GM23338 (cell line): Measurements from ENCODE around the gene AK2. TPM values are rescaled to one million over a fixed set of nuclear protein-coding genes. Genes with fewer than 3 reads are reported as not detected.

Experiments
- ATAC-seq: fragments of 200-7000 bp; cut with Tn5 transposase; 3 replicates; pipeline ENCODE4 v1.9.1; 2020
- DNase-seq: peaks from one replicate; pipeline ENCODE4 v3.0.0-alpha.2; 2015; ENCODE audit warnings: low spot score
- H2AFZ ChIP-seq: fragments of 200-600 bp; sonication (generic); 2 replicates; pipeline ENCODE4 v1.8.0; 2016; ENCODE audit warnings: antibody characterized with exemption, mild to moderate bottlenecking, moderate library complexity
- H3F3A ChIP-seq: fragments of 200-600 bp; sonication (generic); replicated peaks from 2 replicates; pipeline ENCODE4 v1.8.0; 2017; ENCODE audit warnings: antibody characterized with exemption, mixed run types, low read depth
- H3K27ac ChIP-seq: fragments of 200-600 bp; sonication (generic); 2 replicates; pipeline ENCODE4 v1.6.1; 2016; ENCODE audit warnings: low read depth
- H3K27me3 ChIP-seq: fragments of 200-600 bp; sonication (generic); 2 replicates; pipeline ENCODE4 v1.8.0; 2016; ENCODE audit warnings: mild to moderate bottlenecking, mixed run types, moderate library complexity; ENCODE audit not compliant: insufficient read depth
- H3K36me3 ChIP-seq: fragments of 200-600 bp; sonication (generic); 2 replicates; pipeline ENCODE4 v1.8.0; 2016; ENCODE audit warnings: mild to moderate bottlenecking; ENCODE audit not compliant: insufficient read depth
- H3K4me1 ChIP-seq: fragments of 200-600 bp; sonication (generic); 2 replicates; pipeline ENCODE4 v1.8.0; 2016; ENCODE audit warnings: mild to moderate bottlenecking, moderate library complexity; ENCODE audit not compliant: insufficient read depth
- H3K4me2 ChIP-seq: fragments of 200-600 bp; sonication (generic); 2 replicates; pipeline ENCODE4 v1.7.1; 2017; ENCODE audit warnings: mixed run types
- H3K4me3 ChIP-seq: fragments of 200-600 bp; sonication (generic); 2 replicates; pipeline ENCODE4 v1.6.1; 2016; ENCODE audit warnings: mixed run types
- H3K79me2 ChIP-seq: fragments of 200-600 bp; sonication (generic); replicated peaks from 2 replicates; pipeline ENCODE4 v1.8.0; 2017; ENCODE audit warnings: mild to moderate bottlenecking; ENCODE audit not compliant: insufficient read depth
- H3K9me2 ChIP-seq: fragments of 200-600 bp; sonication (generic); 2 replicates; pipeline ENCODE4 v1.8.0; 2017; ENCODE audit not compliant: insufficient read depth
- H4K20me1 ChIP-seq: fragments of 200-600 bp; sonication (generic); replicated peaks from 2 replicates; pipeline ENCODE4 v1.8.0; 2017; ENCODE audit warnings: mild to moderate bottlenecking; ENCODE audit not compliant: insufficient read depth
- H3K27ac Mint-ChIP-seq: 2 replicates; pipeline ENCODE4 v1.8.0; 2020; ENCODE audit warnings: inconsistent platforms, mild to moderate bottlenecking, moderate library complexity, mixed read lengths
- H3K27me3 Mint-ChIP-seq: 3 replicates; pipeline ENCODE4 v1.8.0; 2022; ENCODE audit warnings: low read depth, mild to moderate bottlenecking, moderate library complexity, mixed read lengths, inconsistent platforms; ENCODE audit not compliant: insufficient read depth, poor library complexity
- H3K36me3 Mint-ChIP-seq: 3 replicates; pipeline ENCODE4 v1.8.0; 2021; ENCODE audit warnings: low read depth, mild to moderate bottlenecking, inconsistent platforms, moderate library complexity, mixed read lengths
- H3K4me1 Mint-ChIP-seq: 3 replicates; pipeline ENCODE4 v1.8.0; 2020; ENCODE audit warnings: mild to moderate bottlenecking, inconsistent platforms, mixed read lengths
- H3K4me3 Mint-ChIP-seq: 3 replicates; pipeline ENCODE4 v1.8.0; 2021; ENCODE audit warnings: moderate library complexity, mild to moderate bottlenecking, inconsistent platforms, mixed read lengths
- H3K9me3 Mint-ChIP-seq: 3 replicates; pipeline ENCODE4 v1.8.0; 2020; ENCODE audit warnings: moderate library complexity, mild to moderate bottlenecking, inconsistent platforms, mixed read lengths
- EZH2 ChIP-seq: fragments of 200-600 bp; sonication (generic); IDR thresholded peaks from one replicate; pipeline ENCODE4 v1.8.0; 2017; ENCODE audit warnings: antibody characterized with exemption, mild to moderate bottlenecking, low read depth; ENCODE audit not compliant: unreplicated experiment
- JUNB ChIP-seq: IDR thresholded peaks from one replicate; pipeline ENCODE4 v1.6.1; 2016; ENCODE audit warnings: antibody characterized with exemption; ENCODE audit not compliant: unreplicated experiment
- NANOG ChIP-seq: IDR thresholded peaks from 2 replicates; pipeline ENCODE4 v1.6.1; 2016; ENCODE audit warnings: antibody characterized with exemption, borderline replicate concordance
- STAT1 ChIP-seq: IDR thresholded peaks from one replicate; pipeline ENCODE4 v1.6.1; 2016; ENCODE audit warnings: antibody characterized with exemption; ENCODE audit not compliant: unreplicated experiment
- ZNF114 ChIP-seq: fragments of 250-450 bp; sonication (Bioruptor Pico); IDR thresholded peaks from 2 replicates; pipeline ENCODE4 v1.5.0; 2020; ENCODE audit warnings: mild to moderate bottlenecking, moderate library complexity
- polyA plus RNA-seq: library from polyadenylated mRNA; unstranded; fragments of >200 nt; fragmentation: Nextera tagmentation; extraction: Ambion mirVana; gene quantifications from 2 replicates; pipeline ENCODE4 v1.2.1, GENCODE V29; 2016
- total RNA-seq: library from RNA; depleted of rRNA; stranded (reverse); fragments of >200 nt; shearing (Covaris generic); gene quantifications from 2 replicates; pipeline ENCODE4 v1.2.3, GENCODE V29; 2014
- TF ChIP-seq, protein P1 (sequence below): IDR thresholded peaks from one replicate; pipeline ENCODE4 v1.6.1; 2018; ENCODE audit warnings: antibody characterized with exemption; ENCODE audit not compliant: unreplicated experiment
- TF ChIP-seq, protein P2 (sequence below), 2 experiments: fragments of 200-600 bp in 1 of 2; sonication (generic) in 1 of 2; conservative IDR thresholded peaks; 2 replicates each; pipeline versions ENCODE4 v1.5.1 to v1.6.1; 2016 to 2017; ENCODE audit warnings: antibody characterized with exemption in 2 of 2, low read depth in 2 of 2, mild to moderate bottlenecking in 2 of 2, moderate library complexity in 1 of 2
- TF ChIP-seq, protein P3 (sequence below): fragments of 250-450 bp; sonication (Bioruptor Pico); IDR thresholded peaks from 2 replicates; pipeline ENCODE4 v1.5.0; 2020; ENCODE audit warnings: mild to moderate bottlenecking, moderate library complexity

The AK2 gene
- total and polyA plus RNA-seq, 2 experiments from 2014 or later: 125 to 142 TPM

DNA sequence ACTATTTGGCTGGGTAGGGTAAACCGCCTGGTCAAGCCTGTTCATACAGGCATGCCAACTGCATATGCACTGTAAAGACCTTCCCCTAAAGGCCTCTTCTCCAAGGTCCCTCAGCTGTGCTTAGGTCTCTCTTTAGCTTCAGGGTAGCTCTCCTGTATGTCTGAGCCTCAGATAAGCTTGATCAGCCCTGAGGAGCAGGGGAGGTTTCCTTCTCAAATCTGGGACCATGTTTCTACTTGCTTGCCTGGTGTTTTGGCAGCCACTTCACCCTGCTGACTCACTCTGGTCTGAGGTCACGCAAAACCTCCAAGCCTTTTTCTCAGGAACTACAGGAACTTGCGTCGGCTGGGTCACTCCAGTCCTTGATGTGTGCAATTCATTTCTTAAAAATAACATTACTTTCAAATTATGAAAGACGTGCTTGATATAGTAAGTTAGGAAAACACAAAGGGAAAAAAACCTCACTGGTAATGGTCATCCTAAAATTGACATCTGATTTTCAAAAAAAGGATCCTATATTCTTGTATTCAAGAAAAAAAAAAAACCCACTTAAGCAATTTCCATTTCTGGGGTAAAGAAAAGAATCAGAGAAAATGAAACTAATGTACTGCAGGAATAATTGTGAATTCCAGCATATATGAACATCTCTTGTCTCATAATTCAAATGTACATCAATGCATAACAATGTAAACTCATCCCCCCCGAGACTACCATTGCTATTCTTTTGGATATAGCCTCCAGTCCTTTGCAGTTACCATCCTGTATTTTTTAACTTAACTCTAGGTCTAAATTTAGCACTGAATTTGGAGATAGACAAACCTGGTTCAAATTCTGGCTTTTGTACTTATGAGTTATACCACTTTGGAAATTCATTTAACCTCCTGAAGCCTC is 47.3 kb downstream of the AK2 start:
- H2AFZ ChIP-seq: no peak overlapping the region
- no peak overlapping the region for H3K4me2 ChIP-seq
- peaks cover 12% of the 10 kb centered on the region; the same call in 1 of the 2 replicates for H3K4me1 ChIP-seq
- H4K20me1 ChIP-seq: no peaks in the 10 kb centered on the region
- peaks cover 26% of the 10 kb centered on the region for H3K4me1 Mint-ChIP-seq
- no peaks in the 10 kb centered on the region for H3K27me3 ChIP-seq
- no peak overlapping the region for H3K27ac ChIP-seq
- H3K9me2 ChIP-seq: no peaks in the 10 kb centered on the region
- no peaks in the 10 kb centered on the region for H3F3A ChIP-seq
- no peaks in the 10 kb centered on the region for H3K9me3 Mint-ChIP-seq
- H3K4me3 Mint-ChIP-seq: no peak overlapping the region; the same call in 2 of the 3 replicates
- no peak for DNase-seq
- no peaks in the 10 kb centered on the region for H3K36me3 Mint-ChIP-seq
- no peak for TF ChIP-seq STAT1
- no peak for TF ChIP-seq JUNB
- TF ChIP-seq, protein P1, sequence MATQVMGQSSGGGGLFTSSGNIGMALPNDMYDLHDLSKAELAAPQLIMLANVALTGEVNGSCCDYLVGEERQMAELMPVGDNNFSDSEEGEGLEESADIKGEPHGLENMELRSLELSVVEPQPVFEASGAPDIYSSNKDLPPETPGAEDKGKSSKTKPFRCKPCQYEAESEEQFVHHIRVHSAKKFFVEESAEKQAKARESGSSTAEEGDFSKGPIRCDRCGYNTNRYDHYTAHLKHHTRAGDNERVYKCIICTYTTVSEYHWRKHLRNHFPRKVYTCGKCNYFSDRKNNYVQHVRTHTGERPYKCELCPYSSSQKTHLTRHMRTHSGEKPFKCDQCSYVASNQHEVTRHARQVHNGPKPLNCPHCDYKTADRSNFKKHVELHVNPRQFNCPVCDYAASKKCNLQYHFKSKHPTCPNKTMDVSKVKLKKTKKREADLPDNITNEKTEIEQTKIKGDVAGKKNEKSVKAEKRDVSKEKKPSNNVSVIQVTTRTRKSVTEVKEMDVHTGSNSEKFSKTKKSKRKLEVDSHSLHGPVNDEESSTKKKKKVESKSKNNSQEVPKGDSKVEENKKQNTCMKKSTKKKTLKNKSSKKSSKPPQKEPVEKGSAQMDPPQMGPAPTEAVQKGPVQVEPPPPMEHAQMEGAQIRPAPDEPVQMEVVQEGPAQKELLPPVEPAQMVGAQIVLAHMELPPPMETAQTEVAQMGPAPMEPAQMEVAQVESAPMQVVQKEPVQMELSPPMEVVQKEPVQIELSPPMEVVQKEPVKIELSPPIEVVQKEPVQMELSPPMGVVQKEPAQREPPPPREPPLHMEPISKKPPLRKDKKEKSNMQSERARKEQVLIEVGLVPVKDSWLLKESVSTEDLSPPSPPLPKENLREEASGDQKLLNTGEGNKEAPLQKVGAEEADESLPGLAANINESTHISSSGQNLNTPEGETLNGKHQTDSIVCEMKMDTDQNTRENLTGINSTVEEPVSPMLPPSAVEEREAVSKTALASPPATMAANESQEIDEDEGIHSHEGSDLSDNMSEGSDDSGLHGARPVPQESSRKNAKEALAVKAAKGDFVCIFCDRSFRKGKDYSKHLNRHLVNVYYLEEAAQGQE: no peak
- TF ChIP-seq, protein P2, sequence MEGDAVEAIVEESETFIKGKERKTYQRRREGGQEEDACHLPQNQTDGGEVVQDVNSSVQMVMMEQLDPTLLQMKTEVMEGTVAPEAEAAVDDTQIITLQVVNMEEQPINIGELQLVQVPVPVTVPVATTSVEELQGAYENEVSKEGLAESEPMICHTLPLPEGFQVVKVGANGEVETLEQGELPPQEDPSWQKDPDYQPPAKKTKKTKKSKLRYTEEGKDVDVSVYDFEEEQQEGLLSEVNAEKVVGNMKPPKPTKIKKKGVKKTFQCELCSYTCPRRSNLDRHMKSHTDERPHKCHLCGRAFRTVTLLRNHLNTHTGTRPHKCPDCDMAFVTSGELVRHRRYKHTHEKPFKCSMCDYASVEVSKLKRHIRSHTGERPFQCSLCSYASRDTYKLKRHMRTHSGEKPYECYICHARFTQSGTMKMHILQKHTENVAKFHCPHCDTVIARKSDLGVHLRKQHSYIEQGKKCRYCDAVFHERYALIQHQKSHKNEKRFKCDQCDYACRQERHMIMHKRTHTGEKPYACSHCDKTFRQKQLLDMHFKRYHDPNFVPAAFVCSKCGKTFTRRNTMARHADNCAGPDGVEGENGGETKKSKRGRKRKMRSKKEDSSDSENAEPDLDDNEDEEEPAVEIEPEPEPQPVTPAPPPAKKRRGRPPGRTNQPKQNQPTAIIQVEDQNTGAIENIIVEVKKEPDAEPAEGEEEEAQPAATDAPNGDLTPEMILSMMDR (conservative IDR thresholded peaks at IDR 0.05; ENCODE audit: low read depth in 2 of 2): no peak
- no peak for TF ChIP-seq NANOG
- no peak for ATAC-seq
- H3K27me3 Mint-ChIP-seq: peaks cover 13% of the 10 kb centered on the region
- H3K27ac Mint-ChIP-seq: peak overlapping the region; percentile 60; the same call in 1 of the 2 replicates
- H3K4me3 ChIP-seq: no peak overlapping the region
- H3K36me3 ChIP-seq: no peaks in the 10 kb centered on the region
- no peaks in the 10 kb centered on the region for H3K79me2 ChIP-seq

DNA sequence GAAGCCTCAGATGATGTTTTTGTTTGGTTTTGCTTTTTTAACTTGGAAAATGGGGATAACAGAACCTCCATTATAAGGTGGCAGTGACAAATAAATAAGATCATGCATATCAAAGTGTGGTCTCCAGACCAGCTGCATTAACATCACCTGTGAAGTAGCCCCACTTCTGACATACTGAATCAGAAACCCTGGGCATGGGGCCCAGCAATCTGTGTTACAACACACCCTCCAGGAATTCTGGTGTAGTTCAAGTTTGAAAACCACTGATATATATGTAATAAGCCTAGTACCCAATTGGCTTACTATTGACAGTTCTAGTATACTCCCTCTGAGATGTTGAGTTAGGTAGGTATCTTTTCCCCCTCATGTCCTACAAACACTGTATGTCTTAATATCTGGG is 48.0 kb downstream of the AK2 start:
- H3K9me2 ChIP-seq: no peaks in the 10 kb centered on the region
- peaks cover 17% of the 10 kb centered on the region; the same call in 1 of the 2 replicates for H3K4me1 ChIP-seq
- H3K4me1 Mint-ChIP-seq: peaks cover 33% of the 10 kb centered on the region
- no peaks in the 10 kb centered on the region for H3K36me3 Mint-ChIP-seq
- H3F3A ChIP-seq: peaks cover 5% of the 10 kb centered on the region; the same call in 1 of the 2 replicates
- H3K4me2 ChIP-seq: no peak overlapping the region
- H3K9me3 Mint-ChIP-seq: no peaks in the 10 kb centered on the region
- H3K36me3 ChIP-seq: no peaks in the 10 kb centered on the region
- ATAC-seq: no peak
- TF ChIP-seq EZH2 (no peak), ZNF114 (CRISPR knock-in tag) (no peak)
- TF ChIP-seq, protein P3, sequence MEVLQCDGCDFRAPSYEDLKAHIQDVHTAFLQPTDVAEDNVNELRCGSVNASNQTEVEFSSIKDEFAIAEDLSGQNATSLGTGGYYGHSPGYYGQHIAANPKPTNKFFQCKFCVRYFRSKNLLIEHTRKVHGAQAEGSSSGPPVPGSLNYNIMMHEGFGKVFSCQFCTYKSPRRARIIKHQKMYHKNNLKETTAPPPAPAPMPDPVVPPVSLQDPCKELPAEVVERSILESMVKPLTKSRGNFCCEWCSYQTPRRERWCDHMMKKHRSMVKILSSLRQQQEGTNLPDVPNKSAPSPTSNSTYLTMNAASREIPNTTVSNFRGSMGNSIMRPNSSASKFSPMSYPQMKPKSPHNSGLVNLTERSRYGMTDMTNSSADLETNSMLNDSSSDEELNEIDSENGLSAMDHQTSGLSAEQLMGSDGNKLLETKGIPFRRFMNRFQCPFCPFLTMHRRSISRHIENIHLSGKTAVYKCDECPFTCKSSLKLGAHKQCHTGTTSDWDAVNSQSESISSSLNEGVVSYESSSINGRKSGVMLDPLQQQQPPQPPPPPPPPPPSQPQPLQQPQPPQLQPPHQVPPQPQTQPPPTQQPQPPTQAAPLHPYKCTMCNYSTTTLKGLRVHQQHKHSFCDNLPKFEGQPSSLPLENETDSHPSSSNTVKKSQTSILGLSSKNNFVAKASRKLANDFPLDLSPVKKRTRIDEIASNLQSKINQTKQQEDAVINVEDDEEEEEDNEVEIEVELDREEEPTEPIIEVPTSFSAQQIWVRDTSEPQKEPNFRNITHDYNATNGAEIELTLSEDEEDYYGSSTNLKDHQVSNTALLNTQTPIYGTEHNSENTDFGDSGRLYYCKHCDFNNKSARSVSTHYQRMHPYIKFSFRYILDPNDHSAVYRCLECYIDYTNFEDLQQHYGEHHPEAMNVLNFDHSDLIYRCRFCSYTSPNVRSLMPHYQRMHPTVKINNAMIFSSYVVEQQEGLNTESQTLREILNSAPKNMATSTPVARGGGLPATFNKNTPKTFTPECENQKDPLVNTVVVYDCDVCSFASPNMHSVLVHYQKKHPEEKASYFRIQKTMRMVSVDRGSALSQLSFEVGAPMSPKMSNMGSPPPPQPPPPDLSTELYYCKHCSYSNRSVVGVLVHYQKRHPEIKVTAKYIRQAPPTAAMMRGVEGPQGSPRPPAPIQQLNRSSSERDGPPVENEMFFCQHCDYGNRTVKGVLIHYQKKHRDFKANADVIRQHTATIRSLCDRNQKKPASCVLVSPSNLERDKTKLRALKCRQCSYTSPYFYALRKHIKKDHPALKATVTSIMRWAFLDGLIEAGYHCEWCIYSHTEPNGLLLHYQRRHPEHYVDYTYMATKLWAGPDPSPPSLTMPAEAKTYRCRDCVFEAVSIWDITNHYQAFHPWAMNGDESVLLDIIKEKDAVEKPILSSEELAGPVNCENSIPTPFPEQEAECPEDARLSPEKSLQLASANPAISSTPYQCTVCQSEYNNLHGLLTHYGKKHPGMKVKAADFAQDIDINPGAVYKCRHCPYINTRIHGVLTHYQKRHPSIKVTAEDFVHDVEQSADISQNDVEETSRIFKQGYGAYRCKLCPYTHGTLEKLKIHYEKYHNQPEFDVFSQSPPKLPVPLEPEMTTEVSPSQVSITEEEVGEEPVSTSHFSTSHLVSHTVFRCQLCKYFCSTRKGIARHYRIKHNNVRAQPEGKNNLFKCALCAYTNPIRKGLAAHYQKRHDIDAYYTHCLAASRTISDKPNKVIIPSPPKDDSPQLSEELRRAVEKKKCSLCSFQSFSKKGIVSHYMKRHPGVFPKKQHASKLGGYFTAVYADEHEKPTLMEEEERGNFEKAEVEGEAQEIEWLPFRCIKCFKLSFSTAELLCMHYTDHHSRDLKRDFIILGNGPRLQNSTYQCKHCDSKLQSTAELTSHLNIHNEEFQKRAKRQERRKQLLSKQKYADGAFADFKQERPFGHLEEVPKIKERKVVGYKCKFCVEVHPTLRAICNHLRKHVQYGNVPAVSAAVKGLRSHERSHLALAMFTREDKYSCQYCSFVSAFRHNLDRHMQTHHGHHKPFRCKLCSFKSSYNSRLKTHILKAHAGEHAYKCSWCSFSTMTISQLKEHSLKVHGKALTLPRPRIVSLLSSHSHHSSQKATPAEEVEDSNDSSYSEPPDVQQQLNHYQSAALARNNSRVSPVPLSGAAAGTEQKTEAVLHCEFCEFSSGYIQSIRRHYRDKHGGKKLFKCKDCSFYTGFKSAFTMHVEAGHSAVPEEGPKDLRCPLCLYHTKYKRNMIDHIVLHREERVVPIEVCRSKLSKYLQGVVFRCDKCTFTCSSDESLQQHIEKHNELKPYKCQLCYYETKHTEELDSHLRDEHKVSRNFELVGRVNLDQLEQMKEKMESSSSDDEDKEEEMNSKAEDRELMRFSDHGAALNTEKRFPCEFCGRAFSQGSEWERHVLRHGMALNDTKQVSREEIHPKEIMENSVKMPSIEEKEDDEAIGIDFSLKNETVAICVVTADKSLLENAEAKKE (CRISPR knock-in tag): no peak
- H3K4me3 Mint-ChIP-seq: no peak overlapping the region
- no peaks in the 10 kb centered on the region for H3K27me3 ChIP-seq
- H3K27ac Mint-ChIP-seq: no peak overlapping the region
- no peaks in the 10 kb centered on the region for H4K20me1 ChIP-seq
- H2AFZ ChIP-seq: no peak overlapping the region
- H3K27me3 Mint-ChIP-seq: peaks cover 13% of the 10 kb centered on the region
- H3K27ac ChIP-seq: no peak overlapping the region
- H3K79me2 ChIP-seq: no peaks in the 10 kb centered on the region
- no peak overlapping the region for H3K4me3 ChIP-seq
- DNase-seq: no peak
